KOPT-K1 (cell line): Measurements from ENCODE around the gene NCR2.

Experiments
- H3K27ac ChIP-seq: fragments of 200-600 bp; sonication (generic); 2 replicates; pipeline ENCODE4 v1.5.1; 2016; ENCODE audit warnings: antibody characterized with exemption, mild to moderate bottlenecking, low read depth, low read length; ENCODE audit not compliant: poor library complexity, severe bottlenecking
- H3K36me3 ChIP-seq: fragments of 200-600 bp; sonication (generic); 2 replicates; pipeline ENCODE4 v1.5.1; 2017; ENCODE audit warnings: antibody characterized with exemption, mild to moderate bottlenecking, low read length, moderate library complexity; ENCODE audit not compliant: insufficient read depth
- H3K9me3 ChIP-seq: fragments of 200-600 bp; sonication (generic); 2 replicates; pipeline ENCODE4 v1.5.1; 2017; ENCODE audit warnings: antibody characterized with exemption, low read length, mild to moderate bottlenecking; ENCODE audit not compliant: insufficient read depth, poor library complexity, severe bottlenecking

Gene NCR2

GRCh38 chr6:41366150-41366549, 30.7 kb downstream of the NCR2 start:
- Histone ChIP-seq H3K27ac (no peak overlapping the region), H3K9me3 (peaks cover 15% of the 10 kb centered on the region), H3K36me3 (no peaks in the 10 kb centered on the region)

- peaks cover 6% of the 10 kb centered on the region for H3K9me3 ChIP-seq
- no peak overlapping the region for H3K27ac ChIP-seq
These were observed 31.7 kb downstream of the NCR2 start for GRCh38 chr6:41367061-41367460.

GRCh38 chr6:41367700-41368099, 32.3 kb downstream of the NCR2 start:
- Histone ChIP-seq H3K36me3 (no peaks in the 10 kb centered on the region), H3K9me3 (no peaks in the 10 kb centered on the region), H3K27ac (no peak overlapping the region)

More at GRCh38 chr6:41367061-41367460, 31.7 kb downstream of the NCR2 start:
- no peaks in the 10 kb centered on the region for H3K36me3 ChIP-seq

GRCh38 chr6:41370488-41371111, 35.2 kb downstream of the NCR2 start:
- no peaks in the 10 kb centered on the region for H3K9me3 ChIP-seq
- no peaks in the 10 kb centered on the region for H3K36me3 ChIP-seq
- no peak overlapping the region for H3K27ac ChIP-seq

GRCh38 chr6:41371461-41371991, 36.1 kb downstream of the NCR2 start:
- H3K9me3 ChIP-seq: no peaks in the 10 kb centered on the region
- no peak overlapping the region for H3K27ac ChIP-seq
- H3K36me3 ChIP-seq: no peaks in the 10 kb centered on the region

GRCh38 chr6:41371992-41372831, 36.8 kb downstream of the NCR2 start:
- Histone ChIP-seq H3K27ac (no peak overlapping the region), H3K9me3 (no peaks in the 10 kb centered on the region), H3K36me3 (no peaks in the 10 kb centered on the region)

GRCh38 chr6:41372832-41373626, 37.6 kb downstream of the NCR2 start:
- H3K36me3 ChIP-seq: no peaks in the 10 kb centered on the region
- no peak overlapping the region for H3K27ac ChIP-seq
- H3K9me3 ChIP-seq: no peaks in the 10 kb centered on the region

- Histone ChIP-seq H3K36me3 (no peaks in the 10 kb centered on the region), H3K9me3 (no peaks in the 10 kb centered on the region), H3K27ac (no peak overlapping the region)
These were observed 38.2 kb downstream of the NCR2 start for GRCh38 chr6:41373627-41373918.

- Histone ChIP-seq H3K27ac (no peak overlapping the region), H3K9me3 (no peaks in the 10 kb centered on the region), H3K36me3 (no peaks in the 10 kb centered on the region)
These were observed 38.7 kb downstream of the NCR2 start for GRCh38 chr6:41373919-41374617.

GRCh38 chr6:41374618-41375590, 39.5 kb downstream of the NCR2 start:
- Histone ChIP-seq H3K27ac (no peak overlapping the region), H3K9me3 (no peaks in the 10 kb centered on the region), H3K36me3 (no peaks in the 10 kb centered on the region)

- Histone ChIP-seq H3K27ac (no peak overlapping the region), H3K36me3 (no peaks in the 10 kb centered on the region), H3K9me3 (no peaks in the 10 kb centered on the region)
These were observed 40.3 kb downstream of the NCR2 start for GRCh38 chr6:41375598-41376151.

GRCh38 chr6:41376176-41376575, 40.8 kb downstream of the NCR2 start:
- Histone ChIP-seq H3K27ac (no peak overlapping the region), H3K36me3 (no peaks in the 10 kb centered on the region), H3K9me3 (no peaks in the 10 kb centered on the region)

- no peak overlapping the region for H3K27ac ChIP-seq
- no peaks in the 10 kb centered on the region for H3K9me3 ChIP-seq
- no peaks in the 10 kb centered on the region for H3K36me3 ChIP-seq
These were observed 41.7 kb downstream of the NCR2 start for GRCh38 chr6:41377071-41377470.

- H3K27ac ChIP-seq: no peak overlapping the region
- no peaks in the 10 kb centered on the region for H3K36me3 ChIP-seq
- H3K9me3 ChIP-seq: no peaks in the 10 kb centered on the region
These were observed 43.9 kb downstream of the NCR2 start for GRCh38 chr6:41379306-41379705.
